GM21528 (cell line): Measurements from ENCODE around the gene ZBTB47.

Source experiments
- ATAC-seq: cut with Tn5 transposase; IDR thresholded peaks from one replicate; pipeline ENCODE4 v1.9.1; 2021; ENCODE audit warnings: mild to moderate bottlenecking, moderate library complexity; ENCODE audit not compliant: unreplicated experiment, low FRiP score

Gene ZBTB47

GRCh38 chr3:42652251-42652610 is 1.3 kb upstream of the ZBTB47 start:
- no peak for ATAC-seq

DNA sequence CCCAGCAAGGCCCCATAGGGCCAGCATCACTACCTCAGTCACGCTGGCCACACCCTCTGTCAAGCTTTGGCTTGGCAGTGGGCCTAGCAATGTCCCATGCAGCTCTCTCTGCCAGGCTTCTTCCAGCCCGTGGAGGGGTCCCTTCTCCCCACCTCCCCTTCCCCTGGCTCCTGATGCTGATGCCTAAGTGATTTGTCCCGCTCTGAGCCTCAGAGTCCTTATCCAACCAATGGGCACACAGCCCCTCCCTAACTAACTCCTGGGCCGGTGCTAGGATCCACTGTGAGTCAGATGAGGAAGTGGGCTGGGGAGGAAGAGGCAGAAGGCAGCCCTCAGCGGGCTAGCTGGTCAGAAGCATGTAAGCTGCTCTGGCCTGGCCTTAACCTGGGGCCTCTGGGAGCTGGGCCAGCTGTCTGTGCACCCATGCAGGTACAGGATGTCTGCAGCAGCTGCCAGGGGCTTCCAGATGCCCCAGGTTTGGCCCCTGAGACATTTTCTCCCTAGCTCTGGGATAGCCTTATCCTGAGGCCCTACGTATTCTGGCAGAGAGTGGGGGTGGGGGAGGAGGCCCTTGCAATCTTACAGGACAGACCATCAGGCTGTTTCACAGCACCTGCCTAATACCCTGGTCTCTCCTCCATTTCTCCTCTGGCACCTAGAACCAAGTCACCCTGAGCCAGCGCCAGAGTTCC is 740 bp upstream of the ZBTB47 start:
- ATAC-seq = no peak

GRCh38 chr3:42653303-42653559 is 266 bp upstream of the ZBTB47 start:
- no peak for ATAC-seq

DNA sequence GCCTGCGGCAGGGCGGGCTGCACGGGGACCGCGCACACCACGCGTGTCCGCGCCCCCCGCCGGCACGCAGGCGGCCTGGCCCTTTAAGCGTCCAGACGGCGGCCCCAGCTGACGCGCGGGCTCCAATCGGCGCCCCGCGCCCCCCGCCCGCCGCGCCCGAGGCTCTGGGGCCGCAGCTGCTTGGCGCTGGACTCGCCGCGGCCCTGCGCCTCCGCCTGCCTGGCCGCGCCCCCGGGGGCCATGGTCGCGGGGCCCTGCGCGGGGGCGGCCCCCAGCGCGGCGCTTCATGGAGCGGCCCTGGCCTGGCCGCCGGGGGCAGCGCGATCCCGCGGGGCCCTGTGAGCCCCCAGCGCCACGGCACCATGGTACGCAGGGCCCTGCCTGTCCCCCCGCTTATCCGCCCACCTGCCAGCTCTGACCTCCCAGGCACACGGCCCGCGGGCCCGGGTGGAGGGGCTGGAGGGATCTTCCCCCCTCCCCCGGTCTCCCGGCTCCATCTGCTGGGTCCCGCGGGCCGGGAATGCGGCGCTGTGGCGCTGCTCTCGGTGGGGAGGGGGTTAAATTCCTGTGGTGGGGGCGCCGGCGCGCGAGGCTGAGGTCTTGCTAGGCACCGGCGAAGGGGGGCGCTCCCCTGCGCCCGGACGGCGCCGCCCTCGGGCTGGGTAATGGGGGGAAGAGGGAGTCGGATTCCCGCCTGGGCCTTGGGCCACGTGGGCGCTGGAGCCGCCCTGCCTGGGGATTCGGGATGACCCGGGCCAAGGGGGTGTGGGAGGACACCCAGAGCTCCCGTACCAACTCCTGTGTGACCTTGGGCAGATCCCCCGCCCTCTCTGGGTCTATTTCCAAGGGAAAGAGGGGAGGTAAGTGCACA is 1.1 kb downstream of the ZBTB47 start:
- ATAC-seq = no peak

DNA sequence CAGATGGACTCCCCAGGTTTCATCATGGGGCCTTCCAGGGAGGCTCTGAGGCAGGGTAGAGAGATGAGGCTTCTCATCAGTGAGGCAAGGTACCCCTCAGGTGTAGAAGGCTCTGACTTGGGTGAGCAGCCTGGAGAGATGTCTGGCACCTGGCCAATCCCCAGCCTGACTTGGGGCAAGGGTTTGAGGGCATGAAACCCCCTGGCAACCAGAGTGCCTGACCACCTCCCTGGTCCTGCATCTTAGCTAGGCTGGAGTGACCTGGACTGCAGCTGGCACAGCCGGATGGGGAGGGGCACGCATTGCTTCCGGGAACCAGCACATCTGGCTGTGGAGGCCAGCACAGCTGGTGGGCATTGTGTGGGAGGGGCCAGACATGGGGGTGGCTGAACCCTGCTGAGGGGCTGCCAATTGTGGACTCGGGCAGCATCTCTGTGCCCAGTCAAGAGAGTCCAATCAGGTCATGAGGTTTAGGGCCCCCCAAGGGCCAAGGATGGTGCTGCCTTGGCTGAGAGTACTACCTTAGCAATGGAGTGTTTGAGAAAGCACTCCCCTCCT is 1.9 kb downstream of the ZBTB47 start:
- ATAC-seq = no peak

GRCh38 chr3:42655980-42656679 is 2.6 kb downstream of the ZBTB47 start:
- no peak for ATAC-seq

DNA sequence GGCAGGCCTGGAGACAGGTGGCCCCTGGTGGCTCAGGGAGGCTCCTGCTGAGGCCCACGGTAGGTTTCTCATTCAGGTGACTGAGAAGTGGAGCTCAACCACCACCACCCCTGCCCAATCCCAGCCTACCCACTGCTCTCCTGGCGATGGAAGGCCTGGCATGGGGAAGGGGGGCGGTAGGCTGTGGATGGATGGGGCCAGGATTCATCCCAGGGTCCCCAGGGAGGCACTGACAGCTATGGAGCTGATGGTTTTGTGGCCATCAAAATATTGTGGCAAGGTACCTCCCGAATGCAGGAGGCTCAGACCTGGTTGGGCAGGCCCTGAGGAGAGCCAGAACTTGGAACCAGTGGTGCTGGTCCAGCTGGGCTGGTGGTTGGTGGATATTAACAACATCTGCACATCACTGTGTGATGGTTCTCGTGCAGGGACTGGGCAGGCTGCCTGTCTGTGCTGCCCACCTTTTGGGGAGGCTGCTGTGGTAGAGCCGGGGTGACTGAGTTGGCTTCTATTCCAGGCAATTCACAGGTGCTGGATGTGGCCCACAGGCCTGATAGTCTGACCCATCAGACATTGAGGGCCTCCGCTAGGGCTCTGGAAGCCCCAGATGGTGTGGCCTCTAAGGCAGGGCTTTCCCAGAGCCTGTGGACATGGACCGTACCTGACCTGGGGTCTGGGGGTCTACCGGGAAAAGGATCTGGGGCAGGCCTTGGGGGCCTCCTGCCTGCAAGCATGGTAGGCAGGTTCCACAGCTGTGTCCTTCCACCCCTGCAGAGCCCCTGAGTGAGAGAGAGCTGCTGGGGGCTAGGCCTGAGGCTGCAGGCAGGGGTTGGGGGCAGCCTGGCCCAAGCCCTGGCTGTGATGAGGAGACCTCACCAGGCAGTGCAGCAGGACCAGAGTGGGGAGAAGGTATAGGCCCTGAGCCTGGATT is 3.4 kb downstream of the ZBTB47 start:
- ATAC-seq = no peak

- ATAC-seq = no peak
Observed at GRCh38 chr3:42657675-42658074, 4.2 kb downstream of the ZBTB47 start.

GRCh38 chr3:42658091-42658770 is 4.7 kb downstream of the ZBTB47 start:
- no peak for ATAC-seq

- no peak for ATAC-seq
Observed at GRCh38 chr3:42658771-42659390, 5.4 kb downstream of the ZBTB47 start.

GRCh38 chr3:42659451-42660130 is 6.1 kb downstream of the ZBTB47 start:
- ATAC-seq = no peak

GRCh38 chr3:42660131-42660715 is 6.7 kb downstream of the ZBTB47 start:
- no peak for ATAC-seq

DNA sequence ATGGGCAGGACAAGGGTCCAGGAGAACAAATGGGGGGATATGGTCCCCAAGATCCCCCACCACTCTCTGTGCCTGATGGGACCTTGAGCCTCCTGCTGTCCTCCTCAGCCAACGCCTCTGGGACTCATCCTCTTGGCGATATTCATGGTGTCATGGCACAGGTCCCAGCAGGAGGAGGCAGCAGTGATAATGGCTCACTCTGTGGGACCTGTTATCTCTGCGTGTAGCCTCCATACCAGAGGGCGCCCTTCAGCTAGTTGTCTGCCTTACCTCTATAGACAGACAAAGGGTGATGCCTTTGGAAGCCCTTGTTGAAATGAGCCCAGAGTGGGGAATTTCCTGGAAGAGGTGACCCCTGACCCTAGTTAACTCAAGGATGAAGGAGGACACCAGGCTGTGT is 7.4 kb downstream of the ZBTB47 start:
- no peak for ATAC-seq

- no peak for ATAC-seq
Observed at GRCh38 chr3:42661593-42662022, 8.1 kb downstream of the ZBTB47 start.

- ATAC-seq = no peak
Observed at GRCh38 chr3:42662037-42662812, 8.7 kb downstream of the ZBTB47 start.

- ATAC-seq = no peak
Observed at GRCh38 chr3:42662813-42663535, 9.5 kb downstream of the ZBTB47 start.
